Stimulated activated CD8-positive, alpha-beta memory T cell treated with anti-CD3 and anti-CD28 coated beads, Interleukin-12 subunit alpha, Interleukin-12 subunit beta, amount 100 ng/mL, for 24 hours (primary cell): ENCODE data around the gene SMYD4.
"Not testable (repeated sequence)": the region's sequence is repeated elsewhere in the genome, so short reads cannot be mapped to it uniquely, and the experiment has no call there.

ENCODE experiments used
- DNase-seq: peaks from one replicate; pipeline ENCODE4 v3.0.0-alpha.2; 2020; ENCODE audit errors: extremely low read depth

SMYD4 gene

DNA sequence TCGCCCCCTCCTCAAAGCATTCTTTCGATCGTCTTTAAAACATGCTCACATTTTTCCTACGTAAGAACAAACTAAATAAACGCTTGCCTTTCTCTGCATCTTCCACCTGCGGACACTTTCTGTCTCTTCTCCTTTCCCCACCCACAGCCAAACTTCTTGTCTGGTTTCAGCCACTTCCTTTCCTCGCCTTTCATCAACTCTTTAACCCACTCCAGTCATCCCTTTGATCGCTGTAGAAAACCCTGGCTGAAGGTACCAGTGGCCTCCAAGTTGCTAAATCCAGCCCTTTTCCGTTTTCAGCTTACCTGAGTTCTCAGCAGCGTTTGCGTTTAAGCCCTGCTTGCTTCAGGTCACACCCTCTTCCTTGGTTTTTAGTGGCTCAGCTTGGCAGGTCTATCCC, 586 bp upstream of the SMYD4 start:
- DNase-seq: no peak

DNA sequence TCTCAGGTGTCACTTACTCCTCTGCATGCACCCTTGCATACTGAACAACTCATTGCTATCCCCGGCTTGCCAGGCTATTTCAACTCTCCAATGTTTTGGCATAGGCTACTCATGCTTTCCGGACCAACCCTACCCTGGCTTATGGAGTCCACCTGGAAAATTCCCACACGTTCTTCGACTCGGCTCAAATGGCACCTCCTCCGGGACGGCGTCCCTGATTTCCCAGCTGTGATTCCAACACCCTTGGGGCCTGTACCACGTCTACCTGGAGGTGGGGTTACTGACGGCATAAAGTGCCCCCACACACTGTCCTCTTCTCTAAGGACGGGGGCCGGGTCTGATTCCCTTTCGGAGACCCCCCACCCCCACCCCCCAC, 498 bp downstream of the SMYD4 start:
- DNase-seq: no peak

DNA sequence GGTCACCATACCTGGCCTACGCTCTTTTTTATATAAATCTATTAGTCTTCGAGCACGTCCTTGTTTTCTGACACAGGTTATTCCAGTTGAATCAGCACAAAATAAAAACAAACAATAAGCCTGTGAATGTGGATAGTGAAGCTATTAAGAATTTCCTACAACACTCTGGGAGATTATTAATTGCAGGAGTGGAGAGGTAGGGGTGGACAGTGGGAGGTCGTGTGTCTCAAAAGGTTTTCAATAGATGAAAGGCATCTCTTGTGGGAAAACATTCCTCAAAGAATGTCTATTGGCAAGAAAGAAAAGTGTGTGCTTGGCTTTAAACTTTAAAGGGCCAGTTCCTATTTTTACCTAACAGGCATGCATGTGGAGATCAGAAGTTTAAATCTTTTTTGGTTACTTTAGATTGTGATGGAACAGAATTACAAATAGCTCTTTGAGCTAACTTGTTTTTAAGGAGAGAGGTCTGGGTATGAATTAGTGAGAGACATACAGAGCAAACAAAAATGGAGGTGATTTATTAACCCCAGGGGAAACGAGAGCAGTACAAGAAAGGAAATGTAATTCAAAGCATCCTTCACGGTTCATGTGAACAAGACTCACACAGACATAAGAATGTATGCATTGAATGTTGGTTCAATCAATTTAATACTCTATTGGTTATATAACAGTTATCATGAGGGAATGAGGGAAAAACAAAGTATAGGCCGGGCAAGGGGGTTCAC, 9.0 kb downstream of the SMYD4 start:
- DNase-seq: no peak

- DNase-seq: no peak
These were observed 16.6 kb downstream of the SMYD4 start for GRCh38 chr17:1813088-1813487.

- DNase-seq: no peak
These were observed 19.1 kb downstream of the SMYD4 start for GRCh38 chr17:1810450-1811103.

- DNase-seq: not testable (repeated sequence)
These were observed 19.9 kb downstream of the SMYD4 start for GRCh38 chr17:1809815-1810214.

DNA sequence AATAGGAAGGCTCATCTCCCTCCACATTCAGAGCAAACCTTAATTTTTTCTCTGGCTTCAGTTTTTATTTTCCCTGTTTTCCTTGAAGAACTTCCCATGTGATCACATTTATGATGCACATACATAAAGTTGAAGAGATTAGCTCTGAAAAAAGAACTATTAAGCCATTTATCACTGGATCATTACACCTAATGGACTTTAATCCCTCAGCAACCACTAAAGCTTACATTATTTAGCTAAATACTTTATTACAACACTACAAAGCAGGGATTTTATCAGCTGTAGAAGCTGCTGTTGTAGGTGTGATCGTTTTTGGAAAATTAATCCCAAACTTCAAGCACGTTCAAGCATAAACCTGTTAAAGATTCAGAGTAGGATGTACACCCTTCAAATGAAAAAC, 21.1 kb downstream of the SMYD4 start:
- no peak for DNase-seq

DNA sequence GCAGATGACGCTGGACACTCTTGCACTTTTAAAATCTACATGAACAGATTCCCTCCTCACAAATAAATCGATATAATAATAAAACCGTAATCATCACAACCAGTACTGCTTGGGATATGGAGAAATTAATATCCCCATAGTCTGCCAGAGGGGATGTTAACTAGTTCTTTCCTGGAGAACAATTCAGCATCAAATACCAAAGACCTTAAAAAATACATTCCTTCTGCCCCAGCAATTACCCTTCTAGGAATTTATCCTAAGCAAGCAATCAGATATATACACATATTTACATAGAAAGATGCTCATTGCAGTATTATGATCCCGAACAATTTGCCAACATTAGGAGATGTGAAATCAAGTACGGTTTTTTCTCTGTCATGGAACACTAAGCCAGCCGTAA, 21.8 kb downstream of the SMYD4 start:
- no peak for DNase-seq

GRCh38 chr17:1803280-1803679, 26.4 kb downstream of the SMYD4 start:
- DNase-seq: no peak

DNA sequence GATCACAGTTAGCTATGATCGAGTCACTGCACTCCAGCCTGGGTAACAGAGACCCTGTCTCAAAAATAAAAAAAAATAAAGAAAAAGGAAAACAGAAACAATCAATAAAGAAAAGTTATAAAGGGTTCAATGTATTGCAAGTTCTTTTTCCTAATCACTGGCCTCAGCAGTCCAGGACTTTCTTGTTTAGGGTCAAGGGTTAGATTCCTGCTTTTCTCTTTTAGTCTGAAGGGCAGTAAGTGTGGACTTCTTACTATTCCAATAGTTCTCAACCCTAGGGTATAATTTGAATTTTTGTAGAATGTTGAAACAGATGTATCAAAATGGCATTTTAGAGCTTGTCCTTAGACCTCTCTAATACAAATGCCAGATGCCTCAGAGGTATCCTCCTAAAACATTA, 27.3 kb downstream of the SMYD4 start:
- no peak for DNase-seq

DNA sequence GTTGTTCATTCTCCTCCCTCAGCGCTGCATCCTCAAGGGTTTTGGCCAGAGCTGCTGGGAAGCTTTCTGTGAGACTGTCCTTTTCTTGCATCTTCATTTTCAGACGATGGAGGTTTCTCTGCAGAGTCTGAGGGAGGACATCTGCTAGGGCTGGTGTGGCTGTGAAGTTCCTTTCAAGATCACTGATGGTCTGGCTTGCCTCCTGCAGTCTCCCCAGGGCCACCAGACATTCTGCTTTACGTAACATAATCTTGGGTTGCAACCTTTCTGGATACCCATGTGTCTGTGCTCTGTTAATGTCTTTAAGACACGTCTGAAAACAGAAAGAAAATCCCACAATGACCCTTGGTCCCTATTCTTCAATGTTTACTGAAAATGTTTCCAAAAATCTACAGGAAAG, 29.0 kb downstream of the SMYD4 start:
- no peak for DNase-seq

DNA sequence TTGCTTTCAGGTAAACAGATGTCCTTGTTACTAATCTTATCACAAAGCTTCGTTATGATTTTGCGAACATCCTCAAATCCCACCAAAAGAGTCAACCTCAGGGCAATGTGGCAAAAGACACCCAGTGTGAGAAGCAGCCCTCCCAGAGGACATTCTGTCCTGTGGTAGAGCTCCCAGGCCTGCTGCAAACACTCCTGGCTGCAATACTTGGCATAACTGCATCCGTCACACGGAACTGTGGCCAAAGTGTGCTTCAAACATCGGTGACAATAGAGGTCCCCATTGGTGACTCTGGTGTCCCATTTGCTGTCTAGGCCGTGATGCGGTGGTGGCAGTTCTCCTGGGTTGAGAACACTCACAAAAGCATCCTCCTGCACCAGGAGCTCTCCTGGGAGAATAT, 29.5 kb downstream of the SMYD4 start:
- DNase-seq: no peak

DNA sequence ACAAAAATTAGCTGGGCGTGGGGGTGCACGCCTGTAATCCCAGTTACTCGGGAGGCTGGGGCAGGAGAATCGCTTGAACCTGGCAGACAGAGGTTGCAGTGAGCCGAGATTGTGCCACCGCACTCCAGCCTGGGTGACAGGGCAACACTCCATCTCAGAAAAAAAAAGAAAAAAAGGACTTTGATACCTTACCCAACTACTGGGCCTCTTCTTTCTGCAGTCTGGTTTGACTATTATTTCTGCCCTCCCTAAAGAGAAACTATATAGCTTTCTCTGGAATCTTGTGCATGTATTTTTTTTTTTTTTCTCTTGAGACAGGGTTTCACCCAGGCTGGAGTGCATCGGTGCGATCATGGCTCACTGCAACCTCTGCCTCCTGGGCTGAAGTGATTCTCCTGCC, 31.9 kb downstream of the SMYD4 start:
- DNase-seq: not testable (repeated sequence)

- DNase-seq: no peak
These were observed 32.4 kb downstream of the SMYD4 start for GRCh38 chr17:1797323-1797722.

- DNase-seq: no peak
These were observed 32.9 kb downstream of the SMYD4 start for GRCh38 chr17:1796800-1797199.

GRCh38 chr17:1793447-1793806, 36.3 kb downstream of the SMYD4 start:
- DNase-seq: no peak

- DNase-seq: no peak
These were observed 36.9 kb downstream of the SMYD4 start for GRCh38 chr17:1792495-1793446.

GRCh38 chr17:1789936-1790335, 39.8 kb downstream of the SMYD4 start:
- DNase-seq: no peak

- DNase-seq: no peak
These were observed 42.3 kb downstream of the SMYD4 start for GRCh38 chr17:1787301-1787902.

DNA sequence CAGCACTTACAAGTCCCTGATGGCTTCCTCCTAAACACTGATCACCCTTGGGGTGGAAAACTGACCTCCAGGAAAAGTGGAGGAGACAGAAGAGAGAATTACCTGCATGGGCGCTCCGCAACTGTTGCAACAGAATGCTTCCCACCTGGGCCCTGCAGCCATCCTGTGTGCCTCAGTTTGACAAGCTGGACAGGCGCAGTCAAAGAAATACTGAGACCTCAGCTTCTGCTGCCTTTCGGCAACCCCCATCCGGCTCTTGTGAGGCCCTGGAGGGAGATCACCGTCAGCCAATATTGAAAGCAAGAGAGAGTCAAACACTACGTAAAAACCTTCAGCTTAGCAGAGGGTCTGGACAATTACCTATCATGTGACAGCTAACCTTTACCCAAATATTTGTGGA, 43.0 kb downstream of the SMYD4 start:
- DNase-seq: no peak

DNA sequence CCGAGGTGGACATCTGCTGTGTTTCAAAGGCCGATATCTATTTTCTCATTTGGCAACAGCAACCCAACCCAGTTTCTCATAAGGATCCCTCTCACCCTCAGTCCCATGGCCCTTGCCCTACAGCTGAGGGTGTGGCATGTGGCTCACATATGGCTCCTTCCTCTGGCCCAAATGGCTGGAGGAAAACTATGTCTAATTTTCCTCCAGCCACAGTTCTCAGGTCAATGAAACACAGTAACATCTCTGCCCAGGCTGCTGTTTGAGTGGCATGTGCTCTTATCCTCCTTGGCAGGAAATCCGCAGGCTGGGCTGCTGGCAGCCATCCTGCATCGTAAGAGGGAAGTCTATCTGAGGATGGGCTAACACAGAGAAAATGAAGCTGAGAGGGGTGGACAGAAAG, 43.8 kb downstream of the SMYD4 start:
- no peak for DNase-seq
